Pons (tissue), 1 donor: ENCODE results near the gene RMND5B.
"Not testable (repeated sequence)": the region's sequence is repeated elsewhere in the genome, so short reads cannot be mapped to it uniquely, and the experiment has no call there.

Experiments
- DNase-seq: peaks from one replicate; pipeline ENCODE4 v3.0.0-alpha.2; 2016; ENCODE audit warnings: low spot score

Gene RMND5B, protein sequence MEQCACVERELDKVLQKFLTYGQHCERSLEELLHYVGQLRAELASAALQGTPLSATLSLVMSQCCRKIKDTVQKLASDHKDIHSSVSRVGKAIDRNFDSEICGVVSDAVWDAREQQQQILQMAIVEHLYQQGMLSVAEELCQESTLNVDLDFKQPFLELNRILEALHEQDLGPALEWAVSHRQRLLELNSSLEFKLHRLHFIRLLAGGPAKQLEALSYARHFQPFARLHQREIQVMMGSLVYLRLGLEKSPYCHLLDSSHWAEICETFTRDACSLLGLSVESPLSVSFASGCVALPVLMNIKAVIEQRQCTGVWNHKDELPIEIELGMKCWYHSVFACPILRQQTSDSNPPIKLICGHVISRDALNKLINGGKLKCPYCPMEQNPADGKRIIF

DNA sequence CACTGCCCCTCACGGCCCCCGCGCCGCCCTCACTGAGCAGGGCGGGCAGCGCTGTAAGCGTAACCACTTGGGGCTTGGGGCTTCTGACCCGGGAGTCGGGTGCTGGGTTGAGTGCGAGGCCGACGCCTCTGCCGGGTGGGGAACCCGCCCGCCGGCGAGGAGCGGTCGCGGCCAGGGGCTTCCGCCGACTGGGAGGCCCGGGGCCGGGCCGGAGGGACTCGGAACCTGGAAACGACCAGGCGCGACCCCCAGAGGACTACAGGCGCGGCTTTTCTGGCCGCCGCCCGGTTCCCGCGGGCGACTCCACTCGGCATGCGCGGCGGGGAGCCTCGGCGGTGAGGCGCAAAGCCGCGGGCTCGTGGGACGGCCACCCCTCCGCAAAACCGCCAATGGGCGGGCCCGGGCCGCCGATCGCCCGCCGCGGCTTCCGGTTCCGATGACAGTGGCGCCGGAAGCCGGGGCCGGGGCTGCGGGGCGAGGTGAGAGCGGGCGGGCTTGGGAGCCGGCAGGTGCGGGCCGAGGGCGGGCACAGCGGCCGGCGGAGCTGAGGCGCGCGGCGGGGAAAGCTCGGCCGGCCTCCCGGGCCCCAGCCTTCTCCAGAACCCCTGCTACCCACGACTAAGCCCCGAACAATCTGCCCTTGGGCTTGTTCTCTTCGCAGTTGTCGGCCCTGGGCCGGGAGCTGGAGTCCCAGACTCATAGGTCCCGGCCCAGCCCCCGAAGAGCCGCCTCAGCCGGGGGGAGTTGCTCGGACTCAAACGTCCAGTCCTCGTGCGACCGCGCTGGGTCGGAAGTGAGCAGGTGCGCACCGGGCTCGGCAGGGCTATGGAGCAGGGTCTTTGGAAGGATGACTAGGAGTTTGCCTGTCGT, at the start of gene RMND5B:
RMND5B (plus strand) TSS at position 439 of the 870 bp plus-strand sequence. CDS start 7,106 bp downstream, outside the sequence.
- DNase-seq: peak; percentile 64

DNA sequence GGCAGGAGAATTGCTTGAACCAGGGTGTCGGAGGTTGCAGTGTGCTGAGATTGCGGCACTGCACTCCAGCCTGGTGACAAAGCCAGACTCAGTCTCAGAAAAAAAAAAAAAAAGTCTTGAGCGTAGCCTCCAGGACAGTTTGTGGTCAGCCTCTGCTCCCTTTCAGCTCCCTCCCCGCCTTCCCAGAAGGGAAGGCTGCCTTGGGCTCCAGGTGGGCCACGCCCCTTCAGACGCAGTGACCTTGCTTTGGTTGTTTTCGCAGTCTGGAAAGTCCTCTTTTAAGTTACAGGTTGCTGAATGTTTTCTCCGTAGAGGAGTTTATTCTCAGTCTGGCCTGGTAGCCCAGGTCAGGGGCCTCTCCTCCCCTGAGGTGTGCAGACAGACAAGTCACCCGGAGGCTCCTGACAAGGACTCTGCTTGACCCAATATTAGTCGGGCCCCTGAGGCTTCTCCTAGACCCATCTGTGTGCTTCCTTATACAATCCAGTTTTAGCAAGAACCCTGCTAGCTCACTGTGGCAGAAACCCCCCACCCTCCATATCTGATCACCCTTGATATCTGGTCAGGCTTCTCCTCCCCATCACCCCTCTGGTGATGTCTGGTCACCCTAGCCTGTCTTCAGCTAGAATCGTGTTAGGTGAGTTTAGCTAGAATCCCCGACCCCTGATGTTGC, 49.1 kb upstream of the RMND5B start:
- DNase-seq: no peak

DNA sequence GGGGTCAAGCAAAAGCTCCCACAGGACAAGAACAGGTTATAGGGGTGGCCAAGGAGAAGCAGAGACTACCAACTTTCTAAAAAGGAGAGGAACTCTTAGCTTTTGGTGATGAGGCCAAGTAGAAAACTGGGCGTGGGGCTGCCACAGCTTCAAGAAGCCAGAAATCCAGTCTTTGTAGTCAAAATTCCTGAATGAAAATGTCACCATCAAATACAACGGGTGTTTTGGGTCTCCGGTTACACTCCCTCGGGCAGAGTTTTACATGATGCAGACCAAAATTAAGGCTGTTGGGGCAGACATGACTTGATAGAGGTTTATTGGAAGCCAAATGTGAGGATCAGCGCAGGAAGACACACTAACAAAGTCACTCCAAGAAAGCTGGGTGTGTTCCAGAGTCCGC, 46.9 kb upstream of the RMND5B start:
- no peak for DNase-seq

DNA sequence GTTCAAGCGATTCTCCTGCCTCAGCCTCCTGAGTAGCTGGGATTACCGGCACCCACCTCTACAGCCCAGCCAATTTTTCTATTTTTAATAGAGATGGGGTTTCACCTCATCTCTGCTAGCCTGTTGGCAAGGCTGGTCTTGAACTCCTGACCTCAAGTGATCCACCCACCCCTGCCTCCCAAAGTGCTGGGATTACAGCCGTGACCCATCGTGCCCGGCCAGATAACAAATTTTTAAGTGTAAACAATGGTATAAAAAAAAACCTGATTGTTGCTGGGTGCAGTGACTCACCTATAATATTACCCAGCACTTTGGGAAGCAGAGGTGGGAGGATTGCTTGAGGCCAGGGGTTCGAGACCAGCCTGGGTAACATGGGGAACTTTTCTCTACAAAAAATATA, 45.5 kb upstream of the RMND5B start:
- DNase-seq: no peak

DNA sequence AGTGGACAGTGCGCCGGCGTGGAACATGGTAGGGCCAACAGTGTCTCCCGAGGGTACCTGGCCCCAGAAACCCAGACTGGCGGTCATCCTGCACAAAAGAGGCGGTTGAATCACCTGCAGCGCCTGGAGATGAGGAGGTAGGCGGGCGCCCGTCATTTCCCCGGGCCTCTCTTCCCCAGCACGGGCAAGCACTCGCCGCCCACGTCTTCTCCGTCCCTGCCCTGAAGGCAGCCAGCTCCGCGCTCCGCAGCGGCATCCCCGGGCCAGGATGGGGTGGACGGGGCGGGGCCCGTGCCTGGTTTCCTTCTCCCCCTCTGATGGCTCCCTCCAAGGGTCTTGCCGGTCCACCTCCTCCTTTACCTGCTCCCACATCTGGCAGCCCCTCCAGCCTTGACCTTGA, 44.5 kb upstream of the RMND5B start:
- DNase-seq: no peak

DNA sequence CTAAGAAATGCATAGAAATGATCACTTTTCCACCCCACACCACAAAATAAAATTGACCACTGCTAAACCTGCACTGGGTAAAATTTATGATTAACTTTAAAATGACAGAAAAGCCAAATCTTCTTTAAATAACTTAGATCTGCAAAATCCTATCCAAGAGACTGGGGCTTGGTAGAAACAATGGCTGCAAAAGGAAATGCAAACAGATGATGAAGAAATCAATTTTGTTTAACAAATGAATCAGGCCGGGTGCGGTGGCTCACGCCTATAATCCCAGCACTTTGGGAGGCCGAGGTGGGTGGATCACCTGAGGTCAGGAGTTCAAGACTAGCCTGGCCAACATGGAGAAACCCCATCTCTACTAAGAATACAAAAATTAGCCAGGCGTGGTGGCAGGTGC, 43.6 kb upstream of the RMND5B start:
- DNase-seq: not testable (repeated sequence)

DNA sequence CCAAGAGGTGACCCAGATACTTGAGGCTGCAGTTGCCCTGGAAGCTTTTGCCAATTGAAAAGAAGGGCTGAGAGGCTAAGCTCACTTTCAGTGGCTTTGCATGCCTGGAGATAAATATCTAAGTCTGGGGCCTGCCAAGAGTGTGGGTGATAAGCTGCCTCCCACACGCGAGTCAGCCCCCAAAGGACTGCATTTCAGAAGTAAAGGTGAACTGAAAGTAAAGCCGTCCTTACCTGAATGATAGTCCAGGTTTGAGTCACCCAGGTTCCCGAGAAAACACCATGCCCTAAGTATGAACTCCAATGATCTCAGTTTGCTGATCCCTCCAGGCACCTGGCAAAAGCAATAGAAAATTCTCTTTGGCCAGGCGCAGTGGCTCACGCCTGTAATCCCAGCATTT, 40.0 kb upstream of the RMND5B start:
- DNase-seq: no peak

DNA sequence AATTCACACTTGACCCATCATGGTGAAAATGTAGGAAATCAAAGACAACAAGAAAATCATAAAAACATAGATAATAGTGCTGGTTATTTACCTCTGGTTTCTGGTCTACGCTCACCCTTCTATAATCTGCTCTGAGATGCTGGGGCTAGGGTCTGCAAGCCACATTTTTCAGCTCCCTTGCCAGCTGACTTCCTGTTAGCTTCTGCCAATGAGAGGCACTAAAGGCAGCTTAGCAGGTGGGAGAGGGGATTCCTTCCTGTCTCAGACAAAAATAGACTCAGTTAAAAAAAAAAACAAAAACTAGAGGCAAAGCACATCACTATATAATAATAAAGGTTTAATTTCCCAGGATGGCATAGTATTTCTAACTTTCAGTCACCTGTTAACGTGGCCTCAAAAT, 37.7 kb upstream of the RMND5B start:
- DNase-seq: no peak

DNA sequence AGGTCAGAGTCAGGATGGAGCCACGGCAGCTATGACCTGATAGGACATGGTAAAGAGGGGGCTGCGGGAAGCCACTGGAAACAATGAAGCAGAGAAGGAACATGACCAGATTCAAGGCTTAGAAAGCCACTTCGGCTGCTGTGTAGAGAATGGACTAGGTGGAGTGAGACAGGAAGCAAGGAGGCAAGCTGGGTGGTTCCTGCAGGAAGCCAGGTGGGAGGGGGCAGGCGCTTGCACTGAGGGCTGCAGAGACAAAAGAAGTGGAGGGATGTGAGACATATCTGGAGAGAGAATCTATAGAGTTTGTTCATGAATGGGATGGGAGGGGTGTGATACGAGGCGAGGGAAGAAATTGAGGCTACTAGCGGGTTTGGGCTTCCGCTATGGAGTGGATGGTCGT, 36.5 kb upstream of the RMND5B start:
- no peak for DNase-seq

DNA sequence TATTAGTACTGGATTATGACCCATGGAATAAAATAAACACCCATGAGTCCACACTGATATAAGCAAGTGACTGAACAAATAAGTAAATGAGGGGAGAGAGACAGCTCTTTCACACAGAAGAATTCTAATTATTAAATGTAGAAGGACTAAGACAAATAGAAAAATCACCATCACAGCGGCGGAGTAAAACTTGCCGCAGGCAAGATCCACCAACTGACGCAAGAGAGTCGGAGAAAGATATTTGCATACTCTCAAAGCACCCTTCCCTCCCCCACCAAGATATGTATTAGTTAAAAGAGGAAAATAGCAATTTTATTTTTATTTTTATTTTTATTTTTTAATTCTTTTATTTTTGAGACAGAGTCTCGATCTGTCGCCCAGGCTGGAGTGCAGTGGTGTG, 32.1 kb upstream of the RMND5B start:
- DNase-seq: no peak

DNA sequence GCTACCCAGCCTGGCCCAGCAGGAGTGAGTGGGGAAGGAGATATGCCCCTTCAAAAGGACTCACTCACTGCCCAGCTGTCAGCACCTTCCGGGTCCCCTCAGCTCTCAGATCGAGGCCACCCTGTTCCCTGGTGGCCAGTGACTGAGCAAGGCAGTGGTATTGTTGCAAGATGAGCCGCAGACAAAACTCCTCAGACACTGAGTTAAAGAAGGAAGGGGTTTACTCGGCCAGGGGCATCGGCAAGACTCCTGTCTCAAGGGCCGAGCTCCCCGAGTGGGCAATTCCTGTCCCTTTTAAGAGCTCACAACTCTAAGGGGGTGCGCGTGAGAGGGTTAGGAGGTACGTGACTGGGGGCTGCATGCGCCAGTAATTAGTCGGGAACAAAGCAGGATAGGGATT, 27.2 kb upstream of the RMND5B start:
- no peak for DNase-seq

DNA sequence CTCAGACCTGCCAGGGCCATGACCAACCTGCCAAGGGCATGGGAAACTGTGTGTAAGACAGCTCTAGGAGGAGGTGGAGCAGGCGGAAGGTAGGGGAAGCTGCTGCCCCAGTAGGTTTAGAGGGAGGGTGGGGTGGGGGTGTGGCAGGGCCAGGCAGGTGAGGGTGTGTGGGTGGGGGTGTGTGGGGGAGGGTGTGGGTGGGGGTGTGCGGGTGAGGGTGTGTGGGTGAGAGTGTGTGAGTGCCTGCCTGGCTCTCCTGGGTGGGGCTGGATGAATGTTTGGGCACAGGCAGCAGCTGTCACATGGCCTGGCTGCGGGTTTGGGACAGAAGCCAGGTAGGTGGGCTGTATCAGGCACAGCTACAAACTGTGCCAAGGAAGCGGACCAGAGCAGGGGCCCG, 26.3 kb upstream of the RMND5B start:
- no peak for DNase-seq

DNA sequence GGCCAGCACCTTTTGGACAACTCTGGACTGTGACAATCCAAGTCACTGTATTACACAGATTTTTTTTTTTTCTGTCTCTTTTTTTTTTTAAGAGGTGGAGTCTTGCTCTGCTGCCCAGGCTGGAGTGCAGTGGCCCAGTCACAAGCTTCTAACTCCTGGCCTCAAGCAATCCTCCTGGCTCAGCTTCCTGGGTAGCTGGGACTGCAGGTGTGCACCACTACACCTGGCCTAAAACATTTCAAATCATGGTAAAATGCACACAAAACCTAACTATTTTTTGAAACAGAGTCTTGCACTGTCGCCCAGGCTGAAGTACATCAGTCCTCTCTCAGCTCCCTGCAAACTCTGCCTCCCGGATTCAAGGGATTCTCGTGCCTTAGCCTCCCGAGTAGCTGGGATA, 24.7 kb upstream of the RMND5B start:
- no peak for DNase-seq

DNA sequence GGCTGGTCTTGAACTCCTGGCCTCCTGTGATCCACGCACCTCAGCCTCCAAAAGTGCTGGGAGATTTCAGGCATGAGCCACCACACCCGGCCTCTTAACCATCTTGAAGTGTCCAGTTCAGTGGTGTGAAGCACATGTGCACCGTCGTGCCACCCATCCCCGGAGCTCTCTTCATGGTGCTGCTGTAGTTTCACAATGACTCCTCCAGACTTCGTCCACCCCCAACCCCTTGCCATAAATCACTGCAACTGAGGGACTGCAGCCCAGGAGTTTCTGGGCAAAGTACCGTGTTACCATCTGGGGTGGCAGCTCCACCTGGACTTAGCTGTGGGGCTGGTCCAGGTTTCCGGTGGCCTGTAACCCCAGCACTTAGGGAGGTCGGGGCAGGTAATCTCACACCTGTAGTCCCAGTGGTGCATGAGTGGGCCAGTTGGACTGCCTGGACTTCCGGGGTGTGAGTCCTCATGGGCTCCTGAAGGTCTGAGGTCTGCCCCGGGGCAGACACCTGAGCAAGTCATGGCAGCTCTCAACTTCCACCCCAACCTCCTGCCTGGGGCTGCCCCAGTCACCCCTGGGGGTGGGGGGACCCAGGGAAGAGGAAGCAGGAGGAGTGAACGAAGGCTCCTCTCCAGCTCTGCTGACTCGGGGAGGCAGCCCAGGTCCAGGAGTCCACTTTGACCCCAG, 24.1 kb upstream of the RMND5B start:
- DNase-seq: no peak

DNA sequence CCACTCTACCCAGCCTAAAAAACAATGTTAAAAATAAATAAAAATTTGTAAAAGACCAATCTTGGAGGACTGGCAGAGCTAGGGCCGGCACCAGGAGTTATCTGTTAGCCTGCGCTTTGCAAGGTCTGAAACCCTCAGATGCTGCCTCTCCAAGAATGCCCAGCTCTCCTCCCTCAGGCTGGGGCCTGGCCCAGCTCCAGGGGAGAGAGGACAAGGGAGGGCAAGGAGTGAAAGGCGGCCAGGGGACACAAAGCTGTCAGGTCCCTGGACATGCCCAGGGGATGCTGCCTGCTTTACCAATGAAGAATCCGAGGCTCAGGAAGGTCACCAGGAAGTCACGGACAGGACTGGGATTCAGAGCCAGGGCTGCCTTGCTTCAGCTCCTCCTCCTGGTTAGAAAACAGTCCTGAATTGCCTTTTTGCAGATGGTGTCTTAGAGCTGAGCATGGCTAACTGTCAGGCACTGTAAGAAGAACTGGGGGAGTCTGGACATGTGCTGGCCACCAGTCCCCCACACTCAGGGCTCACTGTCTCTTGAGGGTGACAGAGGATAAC, 23.0 kb upstream of the RMND5B start:
- DNase-seq: no peak

DNA sequence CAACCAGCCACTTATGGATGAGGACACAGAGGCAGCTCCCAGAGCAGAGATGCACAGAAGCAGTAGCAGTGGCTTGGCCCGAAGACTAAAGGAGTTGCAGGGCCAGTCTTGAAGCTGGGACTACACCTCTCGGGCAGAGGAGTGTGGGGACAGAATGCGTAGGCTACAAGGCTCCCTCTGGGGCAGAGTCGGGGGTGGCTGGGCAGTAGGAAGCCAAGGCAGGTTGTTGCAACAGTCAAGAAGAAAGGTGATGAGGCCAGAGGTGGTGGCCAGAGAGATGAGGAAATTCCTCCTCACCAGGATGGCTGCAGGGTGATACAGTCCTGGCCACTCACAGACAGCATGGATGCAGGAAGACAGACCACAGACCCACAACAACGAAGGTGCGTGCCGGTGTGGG, 22.4 kb upstream of the RMND5B start:
- DNase-seq: no peak

DNA sequence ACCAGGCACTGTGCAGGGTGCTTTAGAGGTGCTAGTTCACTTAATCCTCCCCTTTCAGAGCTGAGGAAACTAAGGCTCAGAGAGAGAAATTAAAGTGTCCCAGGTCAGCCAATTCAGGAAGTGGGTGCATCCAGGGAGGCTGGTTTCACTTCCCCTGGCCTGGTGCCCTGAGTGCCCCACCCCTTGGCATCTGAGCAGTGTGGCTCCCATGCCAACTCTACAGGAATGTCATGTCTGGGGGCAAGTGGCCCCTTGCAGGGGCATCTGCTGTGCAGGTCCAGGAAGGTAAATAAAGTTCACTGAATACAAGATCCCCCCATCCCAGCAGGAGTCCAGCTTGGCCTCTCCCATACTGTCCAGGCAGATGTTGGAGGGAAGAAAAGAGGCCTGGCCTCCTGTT, 21.8 kb upstream of the RMND5B start:
- no peak for DNase-seq

DNA sequence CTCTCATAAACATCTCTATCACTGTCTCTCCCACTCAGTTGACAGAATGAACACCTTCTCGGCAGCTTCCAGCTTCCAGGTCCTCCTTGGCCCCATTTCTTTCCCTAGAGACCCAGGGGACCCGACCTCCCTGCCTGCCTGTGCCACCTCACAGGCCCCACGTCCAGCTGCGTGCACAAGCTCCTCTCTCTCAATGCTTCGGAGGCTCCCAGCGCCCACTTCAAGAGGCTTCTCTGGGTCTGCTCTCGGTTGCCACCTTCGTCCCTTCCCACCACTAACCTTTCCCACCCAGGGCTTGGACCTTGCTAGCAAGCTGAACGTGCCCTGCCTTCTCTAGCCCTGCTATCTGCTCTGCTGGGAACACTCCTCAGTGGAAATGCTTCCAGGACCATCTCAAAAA, 20.3 kb upstream of the RMND5B start:
- DNase-seq: no peak

DNA sequence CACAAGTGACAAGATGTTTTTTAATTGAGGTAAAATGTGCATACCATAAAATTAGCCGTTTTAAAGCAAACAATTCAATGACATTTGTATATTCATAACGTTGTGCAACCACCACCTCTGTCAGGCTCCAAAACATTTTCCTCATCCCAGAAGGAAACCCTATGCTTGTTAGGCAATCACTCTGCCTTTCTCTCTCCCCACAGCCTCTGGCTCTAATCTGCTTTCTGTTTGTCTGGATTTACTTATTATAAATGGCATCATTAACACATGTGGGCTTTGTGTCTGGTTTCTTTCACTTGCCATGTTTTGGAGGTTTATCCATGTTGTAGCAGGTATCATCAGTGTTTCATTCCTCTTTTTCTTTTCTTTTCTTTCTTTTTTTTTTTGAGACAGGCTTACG, 18.9 kb upstream of the RMND5B start:
- DNase-seq: no peak

DNA sequence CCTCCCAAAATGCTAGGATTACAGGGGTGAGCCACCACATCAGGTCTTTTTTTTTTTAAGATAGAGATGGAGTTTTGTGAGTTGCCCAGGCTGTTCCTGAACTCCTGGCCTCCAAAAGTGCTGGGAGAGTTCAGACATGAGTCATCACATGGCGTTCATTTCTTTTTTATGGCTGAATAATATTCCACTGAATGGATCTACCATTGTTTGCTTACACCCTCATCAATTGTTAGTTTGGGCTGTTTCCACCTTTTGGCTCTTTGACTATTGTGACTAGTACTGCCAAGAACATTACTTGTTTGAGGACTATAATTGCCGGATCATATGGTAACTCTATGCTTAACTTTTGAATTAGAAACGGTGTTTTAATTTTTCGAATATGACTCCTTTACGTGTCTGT, 18.3 kb upstream of the RMND5B start:
- no peak for DNase-seq

DNA sequence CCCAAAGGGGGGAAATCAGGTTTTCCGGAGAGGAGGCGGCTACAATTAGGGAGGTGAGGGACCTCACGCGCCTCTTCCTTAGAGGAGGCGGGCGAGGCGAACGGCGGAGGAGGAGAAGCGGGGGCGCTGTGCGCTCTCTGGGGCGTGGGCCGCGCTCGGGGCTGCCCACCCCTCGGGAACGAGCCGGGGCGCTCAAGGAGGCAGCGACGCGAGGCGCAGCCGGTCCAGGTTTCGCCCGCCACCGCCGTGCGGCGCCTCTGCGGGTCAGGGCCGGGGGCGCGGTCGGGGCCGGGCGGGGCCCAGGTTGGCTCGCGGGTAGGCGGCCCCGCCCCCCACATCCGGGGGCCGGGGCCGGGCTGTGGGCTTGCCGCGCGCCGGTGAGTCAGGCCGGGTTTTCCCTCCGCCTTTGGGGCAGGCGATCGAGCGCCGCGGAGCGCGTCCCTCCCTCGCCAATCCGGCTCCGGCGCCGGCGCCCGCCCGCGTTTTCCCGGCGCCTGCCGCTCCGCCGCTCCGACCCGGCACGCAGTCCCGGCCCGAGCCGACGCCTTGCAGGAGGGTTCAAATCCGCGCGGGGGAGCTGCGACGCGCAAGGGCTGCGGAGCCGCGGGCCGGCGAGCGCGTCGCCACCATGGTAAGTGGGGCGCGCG, 17.6 kb upstream of the RMND5B start, which contains the start of gene N4BP3:
N4BP3 (plus strand) TSS at position 392 of the 647 bp plus-strand sequence. CDS start 6,052 bp downstream, outside the sequence.
- DNase-seq: no peak
